ENCODE data around the gene RND1. TPM values are rescaled to one million over a fixed set of nuclear protein-coding genes. Genes with fewer than 3 reads are reported as not detected.
"Not testable (repeated sequence)": the region's sequence is repeated elsewhere in the genome, so short reads cannot be mapped to it uniquely, and the experiment has no call there.

RND1 gene
- total RNA-seq: 1 to 10 TPM in 1 of 4 donors, not detected in 3; 1.8 TPM

- Histone ChIP-seq H3K4me3 (peak within 1 kb of the TSS; percentile 41 to 65 (median 54)), H3K27ac (peak within 1 kb of the TSS in 2 of 4 donors; percentile 41 to 54), H3K4me1 (peaks cover 0 to 15% (median 2%) of the 10 kb centered on the region in 4 donors), H3K9me3 (no peaks in the 10 kb centered on the region), H3K36me3 (no peaks in the 10 kb centered on the region), H3K27me3 (peaks cover 0 to 29% of the 10 kb centered on the region in 2 donors)
- peak; percentile 80 to 90 for DNase-seq (ENCODE audit: low spot score in 2 of 2)
- TF ChIP-seq EP300 (IDR thresholded peaks at IDR 0.05) (peak; percentile 49 to 99), CTCF (IDR thresholded peaks at IDR 0.05) (peak in 1 of 5 experiments; percentile 37), POLR2A (IDR thresholded peaks at IDR 0.05) (peak; percentile 73 to 97)
- WGBS, 2 donors: 2 to 3% methylated on average over 31 to 32 of the region's 32 CpGs
Observed at GRCh38 chr12:48865281-48866051, at the start of gene RND1. RND1 (minus strand) TSS chr12:48865870; CDS start chr12:48865767, 103 bp downstream.

GRCh38 chr12:48910196-48910595, 44.5 kb upstream of the RND1 start:
- H3K27ac ChIP-seq: no peak overlapping the region
- H3K4me3 ChIP-seq: no peak overlapping the region
- no peak for TF ChIP-seq EP300 (IDR thresholded peaks at IDR 0.05)
- TF ChIP-seq POLR2A (IDR thresholded peaks at IDR 0.05): no peak
- no peak for TF ChIP-seq CTCF (IDR thresholded peaks at IDR 0.05)
- DNase-seq (ENCODE audit: low spot score in 2 of 2): no peak
- no peaks in the 10 kb centered on the region for H3K36me3 ChIP-seq
- no peaks in the 10 kb centered on the region for H3K9me3 ChIP-seq
- no peaks in the 10 kb centered on the region for H3K27me3 ChIP-seq
- H3K4me1 ChIP-seq: no peaks in the 10 kb centered on the region

- not testable (repeated sequence) for H3K36me3 ChIP-seq; DNase-seq (ENCODE audit: low spot score in 2 of 2); H3K27ac ChIP-seq; H3K9me3 ChIP-seq; H3K4me3 ChIP-seq; H3K27me3 ChIP-seq; H3K4me1 ChIP-seq
- 85 to 86% methylated on average over 11 of the region's 11 CpGs for WGBS, 2 donors
Observed at GRCh38 chr12:48909698-48910097, 44.0 kb upstream of the RND1 start.

GRCh38 chr12:48907245-48907644, 41.6 kb upstream of the RND1 start:
- no peak for DNase-seq (ENCODE audit: low spot score in 2 of 2)
- no peaks in the 10 kb centered on the region for H3K27me3 ChIP-seq
- H3K4me1 ChIP-seq: peaks cover 0 to 11% (median 2%) of the 10 kb centered on the region in 4 donors
- TF ChIP-seq POLR2A (IDR thresholded peaks at IDR 0.05) (no peak), EP300 (IDR thresholded peaks at IDR 0.05) (no peak)
- no peak overlapping the region for H3K27ac ChIP-seq
- H3K36me3 ChIP-seq: no peaks in the 10 kb centered on the region
- 60 to 62% methylated on average over 3 of the region's 3 CpGs for WGBS, 2 donors
- H3K4me3 ChIP-seq: no peak overlapping the region
- no peaks in the 10 kb centered on the region for H3K9me3 ChIP-seq

- WGBS, 2 donors: 0 to 1% methylated on average over 19 of the region's 19 CpGs
- TF ChIP-seq POLR2A (IDR thresholded peaks at IDR 0.05): no peak
- TF ChIP-seq EP300 (IDR thresholded peaks at IDR 0.05): no peak
- peak in 4 of 5 experiments; percentile 25 to 63 (median 52) for TF ChIP-seq CTCF (IDR thresholded peaks at IDR 0.05)
- H3K4me3 ChIP-seq: peak overlapping the region; percentile 16 to 44 (median 38)
- peak; percentile 41 to 66 for DNase-seq (ENCODE audit: low spot score in 2 of 2)
- H3K9me3 ChIP-seq: no peaks in the 10 kb centered on the region
- no peak overlapping the region for H3K27ac ChIP-seq
- no peaks in the 10 kb centered on the region for H3K36me3 ChIP-seq
- peaks cover 0 to 11% (median 2%) of the 10 kb centered on the region in 4 donors for H3K4me1 ChIP-seq
- H3K27me3 ChIP-seq: no peaks in the 10 kb centered on the region
Observed at GRCh38 chr12:48903982-48904411, 38.3 kb upstream of the RND1 start.

GRCh38 chr12:48903363-48903981, 37.8 kb upstream of the RND1 start:
- Histone ChIP-seq H3K9me3 (no peaks in the 10 kb centered on the region), H3K36me3 (no peaks in the 10 kb centered on the region), H3K27ac (no peak overlapping the region), H3K4me1 (peaks cover 0 to 11% (median 2%) of the 10 kb centered on the region in 4 donors), H3K27me3 (no peaks in the 10 kb centered on the region), H3K4me3 (peak overlapping the region in 2 of 4 donors; percentile 43 to 44)
- no peak for DNase-seq (ENCODE audit: low spot score in 2 of 2)
- no peak for TF ChIP-seq EP300 (IDR thresholded peaks at IDR 0.05)
- TF ChIP-seq CTCF (IDR thresholded peaks at IDR 0.05): no peak
- TF ChIP-seq POLR2A (IDR thresholded peaks at IDR 0.05): no peak
- WGBS, 2 donors: 55 to 67% methylated on average over 20 of the region's 20 CpGs

All from tibial nerve (tissue), 4 donors.